SJCRH30 (cell line): ENCODE data around the gene MYLK. TPM values are rescaled to one million over a fixed set of nuclear protein-coding genes. Genes with fewer than 3 reads are reported as not detected.
A peak's percentile ranks its signal among the peaks of the same experiment; 100 is the strongest.

Experiments used
- DNase-seq, 2 experiments: peaks; one replicate each; pipeline ENCODE4 v3.0.0-alpha.2; 2015 to 2020
- H3K27ac ChIP-seq: fragments of 250-450 bp; sonication (Bioruptor Pico); 2 replicates; pipeline ENCODE4 v1.5.1; 2020; ENCODE audit warnings: mild to moderate bottlenecking, moderate library complexity
- H3K27me3 ChIP-seq: fragments of 250-450 bp; sonication (Bioruptor Pico); 2 replicates; pipeline ENCODE4 v1.5.1; 2020; ENCODE audit warnings: mild to moderate bottlenecking, moderate library complexity
- H3K36me3 ChIP-seq: fragments of 250-450 bp; sonication (Bioruptor Pico); 2 replicates; pipeline ENCODE4 v1.5.1; 2020; ENCODE audit warnings: mild to moderate bottlenecking, moderate library complexity
- H3K4me1 ChIP-seq: fragments of 250-450 bp; sonication (Bioruptor Pico); 2 replicates; pipeline ENCODE4 v1.5.1; 2020; ENCODE audit warnings: mild to moderate bottlenecking, moderate library complexity
- H3K4me3 ChIP-seq: fragments of 250-450 bp; sonication (Bioruptor Pico); 2 replicates; pipeline ENCODE4 v1.5.1; 2020; ENCODE audit warnings: mild to moderate bottlenecking, moderate library complexity
- H3K9me3 ChIP-seq: fragments of 250-450 bp; sonication (Bioruptor Pico); replicated peaks from 2 replicates; pipeline ENCODE4 v1.5.1; 2020; ENCODE audit warnings: mild to moderate bottlenecking, moderate library complexity
- total RNA-seq: library from RNA; depleted of rRNA; stranded (reverse); fragments of >200 nt; shearing (Covaris generic); gene quantifications from 2 replicates; pipeline ENCODE4 v1.2.3, GENCODE V29; 2014

Gene MYLK
- total RNA-seq, 1 experiment from 2014 or later, result 3.2 TPM

- DNase-seq, result no peak
- H3K36me3 ChIP-seq, result no peaks in the 10 kb centered on the region
Observed at GRCh38 chr3:123664753-123665152, 219.4 kb downstream of the MYLK start.

GRCh38 chr3:123663977-123664376 is 220.2 kb downstream of the MYLK start:
- Histone ChIP-seq H3K36me3 (no peaks in the 10 kb centered on the region), H3K4me1 (peaks cover 19% of the 10 kb centered on the region), H3K27ac (no peak overlapping the region), H3K27me3 (no peaks in the 10 kb centered on the region), H3K4me3 (no peak overlapping the region), H3K9me3 (no peaks in the 10 kb centered on the region)
- peak in 1 of 2 experiments; percentile 17 for DNase-seq

More at GRCh38 chr3:123664753-123665152, 219.4 kb downstream of the MYLK start:
- Histone ChIP-seq H3K27ac (no peak overlapping the region), H3K9me3 (no peaks in the 10 kb centered on the region), H3K4me3 (no peak overlapping the region), H3K27me3 (no peaks in the 10 kb centered on the region), H3K4me1 (peaks cover 19% of the 10 kb centered on the region)

GRCh38 chr3:123661973-123662372 is 222.2 kb downstream of the MYLK start:
- H3K27me3 ChIP-seq, result no peaks in the 10 kb centered on the region
- no peaks in the 10 kb centered on the region for H3K36me3 ChIP-seq
- no peak overlapping the region for H3K27ac ChIP-seq
- peaks cover 16% of the 10 kb centered on the region for H3K4me1 ChIP-seq
- H3K4me3 ChIP-seq, result no peak overlapping the region
- H3K9me3 ChIP-seq, result no peaks in the 10 kb centered on the region
- no peak for DNase-seq

- DNase-seq, result peak; percentile 70 to 75
- no peaks in the 10 kb centered on the region for H3K36me3 ChIP-seq
- no peaks in the 10 kb centered on the region for H3K27me3 ChIP-seq
- H3K9me3 ChIP-seq, result no peaks in the 10 kb centered on the region
- no peak overlapping the region for H3K4me3 ChIP-seq
- no peak overlapping the region for H3K27ac ChIP-seq
- peaks cover 16% of the 10 kb centered on the region for H3K4me1 ChIP-seq
Observed at GRCh38 chr3:123660900-123661299, 223.2 kb downstream of the MYLK start.

- peaks cover 16% of the 10 kb centered on the region for H3K4me1 ChIP-seq
- no peak overlapping the region for H3K27ac ChIP-seq
- no peaks in the 10 kb centered on the region for H3K36me3 ChIP-seq
- no peaks in the 10 kb centered on the region for H3K9me3 ChIP-seq
- H3K27me3 ChIP-seq, result no peaks in the 10 kb centered on the region
- no peak overlapping the region for H3K4me3 ChIP-seq
- DNase-seq, result no peak
Observed at GRCh38 chr3:123660141-123660675, 223.9 kb downstream of the MYLK start.

GRCh38 chr3:123658852-123659206 is 225.3 kb downstream of the MYLK start:
- Histone ChIP-seq H3K27me3 (no peaks in the 10 kb centered on the region), H3K4me3 (no peak overlapping the region), H3K9me3 (no peaks in the 10 kb centered on the region), H3K4me1 (peaks cover 21% of the 10 kb centered on the region), H3K36me3 (no peaks in the 10 kb centered on the region), H3K27ac (no peak overlapping the region)
- DNase-seq, result no peak

- H3K9me3 ChIP-seq, result no peaks in the 10 kb centered on the region
- no peak for DNase-seq
- H3K27ac ChIP-seq, result no peak overlapping the region
- no peak overlapping the region for H3K4me3 ChIP-seq
- no peaks in the 10 kb centered on the region for H3K27me3 ChIP-seq
- peaks cover 25% of the 10 kb centered on the region for H3K4me1 ChIP-seq
- H3K36me3 ChIP-seq, result no peaks in the 10 kb centered on the region
Observed at GRCh38 chr3:123658118-123658851, 225.8 kb downstream of the MYLK start.

- Histone ChIP-seq H3K9me3 (no peaks in the 10 kb centered on the region), H3K4me1 (peaks cover 30% of the 10 kb centered on the region), H3K27me3 (no peaks in the 10 kb centered on the region), H3K27ac (no peak overlapping the region), H3K4me3 (no peak overlapping the region), H3K36me3 (no peaks in the 10 kb centered on the region)
- no peak for DNase-seq
Observed at GRCh38 chr3:123657568-123657967, 226.6 kb downstream of the MYLK start.

- Histone ChIP-seq H3K27me3 (no peaks in the 10 kb centered on the region), H3K27ac (no peak overlapping the region), H3K4me1 (peaks cover 32% of the 10 kb centered on the region), H3K4me3 (no peak overlapping the region), H3K36me3 (no peaks in the 10 kb centered on the region), H3K9me3 (no peaks in the 10 kb centered on the region)
- no peak for DNase-seq
Observed at GRCh38 chr3:123657111-123657510, 227.0 kb downstream of the MYLK start.

GRCh38 chr3:123656691-123657090 is 227.4 kb downstream of the MYLK start:
- Histone ChIP-seq H3K4me1 (peaks cover 32% of the 10 kb centered on the region), H3K36me3 (no peaks in the 10 kb centered on the region)
- DNase-seq, result peak in 1 of 2 experiments; percentile 25

GRCh38 chr3:123656274-123656673 is 227.9 kb downstream of the MYLK start:
- DNase-seq, result no peak
- Histone ChIP-seq H3K4me3 (no peak overlapping the region), H3K4me1 (peaks cover 30% of the 10 kb centered on the region), H3K27me3 (no peaks in the 10 kb centered on the region), H3K9me3 (no peaks in the 10 kb centered on the region), H3K27ac (no peak overlapping the region), H3K36me3 (no peaks in the 10 kb centered on the region)

More at GRCh38 chr3:123656691-123657090, 227.4 kb downstream of the MYLK start:
- H3K9me3 ChIP-seq, result no peaks in the 10 kb centered on the region
- no peaks in the 10 kb centered on the region for H3K27me3 ChIP-seq
- no peak overlapping the region for H3K27ac ChIP-seq
- no peak overlapping the region for H3K4me3 ChIP-seq

GRCh38 chr3:123655400-123655799 is 228.7 kb downstream of the MYLK start:
- Histone ChIP-seq H3K4me3 (no peak overlapping the region), H3K36me3 (no peaks in the 10 kb centered on the region), H3K27me3 (no peaks in the 10 kb centered on the region), H3K9me3 (no peaks in the 10 kb centered on the region), H3K4me1 (peaks cover 22% of the 10 kb centered on the region), H3K27ac (no peak overlapping the region)
- DNase-seq, result no peak

GRCh38 chr3:123653221-123653682 is 230.9 kb downstream of the MYLK start:
- Histone ChIP-seq H3K27me3 (no peaks in the 10 kb centered on the region), H3K27ac (peak overlapping the region; percentile 58), H3K4me3 (no peak overlapping the region), H3K36me3 (no peaks in the 10 kb centered on the region), H3K9me3 (no peaks in the 10 kb centered on the region), H3K4me1 (peaks cover 16% of the 10 kb centered on the region)
- DNase-seq, result peak; percentile 94 to 97

- H3K9me3 ChIP-seq, result no peaks in the 10 kb centered on the region
- no peak overlapping the region for H3K4me3 ChIP-seq
- H3K36me3 ChIP-seq, result no peaks in the 10 kb centered on the region
- H3K27ac ChIP-seq, result peak overlapping the region; percentile 58
- DNase-seq, result peak; percentile 87 to 92
- no peaks in the 10 kb centered on the region for H3K27me3 ChIP-seq
- H3K4me1 ChIP-seq, result peaks cover 16% of the 10 kb centered on the region
Observed at GRCh38 chr3:123652342-123652984, 231.7 kb downstream of the MYLK start.
